B cell (primary cell): Measurements from ENCODE around the gene NUDC.

Source experiments
- EZH2 ChIP-seq: IDR thresholded peaks from 2 replicates; pipeline ENCODE4 v1.6.1; 2012; ENCODE audit warnings: borderline replicate concordance, low read depth, mild to moderate bottlenecking, moderate library complexity, low read length; ENCODE audit not compliant: insufficient read depth, poor library complexity, severe bottlenecking
- TF ChIP-seq, protein P1 (sequence below): fragments of 200-600 bp; IDR thresholded peaks from one replicate; pipeline ENCODE4 v1.8.0; 2022; ENCODE audit warnings: antibody characterized with exemption, mild to moderate bottlenecking

DNA sequence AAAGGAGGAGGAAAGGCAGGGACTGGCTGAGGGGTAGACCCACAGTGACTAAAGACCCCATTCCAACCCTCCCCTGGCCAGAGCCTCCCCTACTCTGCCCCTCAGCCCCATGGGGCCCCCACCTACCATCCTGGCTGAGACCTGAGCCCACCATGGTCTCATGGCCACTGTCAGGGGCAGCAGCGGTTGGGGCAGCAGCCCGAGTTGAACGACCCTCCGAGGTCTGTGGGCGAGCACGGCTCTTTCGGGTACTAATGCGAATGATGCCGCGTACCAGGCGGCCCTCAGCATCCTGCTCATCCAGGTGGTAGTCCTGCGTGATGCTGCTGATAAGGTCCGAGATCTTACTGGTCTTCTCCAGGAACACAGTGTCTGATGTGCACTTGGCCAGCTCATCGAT, 29.7 kb downstream of the NUDC start:
- TF ChIP-seq, protein P1, sequence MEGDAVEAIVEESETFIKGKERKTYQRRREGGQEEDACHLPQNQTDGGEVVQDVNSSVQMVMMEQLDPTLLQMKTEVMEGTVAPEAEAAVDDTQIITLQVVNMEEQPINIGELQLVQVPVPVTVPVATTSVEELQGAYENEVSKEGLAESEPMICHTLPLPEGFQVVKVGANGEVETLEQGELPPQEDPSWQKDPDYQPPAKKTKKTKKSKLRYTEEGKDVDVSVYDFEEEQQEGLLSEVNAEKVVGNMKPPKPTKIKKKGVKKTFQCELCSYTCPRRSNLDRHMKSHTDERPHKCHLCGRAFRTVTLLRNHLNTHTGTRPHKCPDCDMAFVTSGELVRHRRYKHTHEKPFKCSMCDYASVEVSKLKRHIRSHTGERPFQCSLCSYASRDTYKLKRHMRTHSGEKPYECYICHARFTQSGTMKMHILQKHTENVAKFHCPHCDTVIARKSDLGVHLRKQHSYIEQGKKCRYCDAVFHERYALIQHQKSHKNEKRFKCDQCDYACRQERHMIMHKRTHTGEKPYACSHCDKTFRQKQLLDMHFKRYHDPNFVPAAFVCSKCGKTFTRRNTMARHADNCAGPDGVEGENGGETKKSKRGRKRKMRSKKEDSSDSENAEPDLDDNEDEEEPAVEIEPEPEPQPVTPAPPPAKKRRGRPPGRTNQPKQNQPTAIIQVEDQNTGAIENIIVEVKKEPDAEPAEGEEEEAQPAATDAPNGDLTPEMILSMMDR: no peak
- no peak for TF ChIP-seq EZH2
